ENCODE measurements around the gene NAB2. TPM values are rescaled to one million over a fixed set of nuclear protein-coding genes. Genes with fewer than 3 reads are reported as not detected.

The NAB2 gene
- total RNA-seq, 4 donors from 2014 or later: 11.8 to 48.0 (median 16.1) TPM

GRCh38 chr12:57087691-57088353 is 1.1 kb upstream of the NAB2 start:
- TF ChIP-seq, protein P1, sequence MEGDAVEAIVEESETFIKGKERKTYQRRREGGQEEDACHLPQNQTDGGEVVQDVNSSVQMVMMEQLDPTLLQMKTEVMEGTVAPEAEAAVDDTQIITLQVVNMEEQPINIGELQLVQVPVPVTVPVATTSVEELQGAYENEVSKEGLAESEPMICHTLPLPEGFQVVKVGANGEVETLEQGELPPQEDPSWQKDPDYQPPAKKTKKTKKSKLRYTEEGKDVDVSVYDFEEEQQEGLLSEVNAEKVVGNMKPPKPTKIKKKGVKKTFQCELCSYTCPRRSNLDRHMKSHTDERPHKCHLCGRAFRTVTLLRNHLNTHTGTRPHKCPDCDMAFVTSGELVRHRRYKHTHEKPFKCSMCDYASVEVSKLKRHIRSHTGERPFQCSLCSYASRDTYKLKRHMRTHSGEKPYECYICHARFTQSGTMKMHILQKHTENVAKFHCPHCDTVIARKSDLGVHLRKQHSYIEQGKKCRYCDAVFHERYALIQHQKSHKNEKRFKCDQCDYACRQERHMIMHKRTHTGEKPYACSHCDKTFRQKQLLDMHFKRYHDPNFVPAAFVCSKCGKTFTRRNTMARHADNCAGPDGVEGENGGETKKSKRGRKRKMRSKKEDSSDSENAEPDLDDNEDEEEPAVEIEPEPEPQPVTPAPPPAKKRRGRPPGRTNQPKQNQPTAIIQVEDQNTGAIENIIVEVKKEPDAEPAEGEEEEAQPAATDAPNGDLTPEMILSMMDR (IDR thresholded peaks at IDR 0.05): peak in 1 of 6 experiments; percentile 3
- peak in 1 of 2 donors; percentile 63 for TF ChIP-seq POLR2A (IDR thresholded peaks at IDR 0.05)
- Histone ChIP-seq H3K4me3 (replicated peaks in 1 of 3) (peak overlapping the region in 2 of 3 donors; percentile 80 to 85), H3K36me3 (peaks cover 9 to 14% of the 10 kb centered on the region in 2 donors), H3K4me1 (peaks cover 28 to 38% of the 10 kb centered on the region in 2 donors), H3K9me3 (no peaks in the 10 kb centered on the region), H3K27ac (peak overlapping the region; percentile 98 to 100 (median 99)), H3K27me3 (no peaks in the 10 kb centered on the region)
- DNase-seq: peak; percentile 96 to 99
- intact Hi-C loops (cut with DNase I): no loop called here
- WGBS, 2 donors: 0 to 3% methylated on average over 6 to 36 of the region's 37 CpGs

- H3K4me1 ChIP-seq: peaks cover 28 to 55% of the 10 kb centered on the region in 2 donors
- H3K27ac ChIP-seq: peak overlapping the region; percentile 82 to 93 (median 85)
- intact Hi-C loops (cut with DNase I): no loop called here
- H3K9me3 ChIP-seq: no peaks in the 10 kb centered on the region
- DNase-seq: peak; percentile 86 to 92
- H3K27me3 ChIP-seq: no peaks in the 10 kb centered on the region
- TF ChIP-seq, protein P1 (IDR thresholded peaks at IDR 0.05): no peak
- peak in 1 of 2 donors; percentile 64 for TF ChIP-seq POLR2A (IDR thresholded peaks at IDR 0.05)
- H3K36me3 ChIP-seq: peaks cover 14% of the 10 kb centered on the region in 2 donors
- peak overlapping the region; percentile 72 to 84 (median 80) for H3K4me3 ChIP-seq (replicated peaks in 1 of 3)
- 1 to 3% methylated on average over 39 to 44 of the region's 45 CpGs for WGBS, 2 donors
Observed at GRCh38 chr12:57089271-57090245, 644 bp downstream of the NAB2 start.

- no peak for DNase-seq
- Histone ChIP-seq H3K27ac (peak overlapping the region; percentile 82 to 93 (median 85)), H3K4me3 (replicated peaks in 1 of 3) (peak overlapping the region in 1 of 3 donors; percentile 80), H3K4me1 (peaks cover 28 to 54% of the 10 kb centered on the region in 2 donors), H3K27me3 (no peaks in the 10 kb centered on the region), H3K36me3 (peaks cover 23% of the 10 kb centered on the region in 2 donors), H3K9me3 (no peaks in the 10 kb centered on the region)
- WGBS, 2 donors: 55 to 65% methylated on average over 6 of the region's 6 CpGs
- TF ChIP-seq, protein P1 (IDR thresholded peaks at IDR 0.05): no peak
- no peak for TF ChIP-seq POLR2A (IDR thresholded peaks at IDR 0.05)
- intact Hi-C loops (cut with DNase I): no loop called here
Observed at GRCh38 chr12:57090490-57090889, 1.6 kb downstream of the NAB2 start.

DNA sequence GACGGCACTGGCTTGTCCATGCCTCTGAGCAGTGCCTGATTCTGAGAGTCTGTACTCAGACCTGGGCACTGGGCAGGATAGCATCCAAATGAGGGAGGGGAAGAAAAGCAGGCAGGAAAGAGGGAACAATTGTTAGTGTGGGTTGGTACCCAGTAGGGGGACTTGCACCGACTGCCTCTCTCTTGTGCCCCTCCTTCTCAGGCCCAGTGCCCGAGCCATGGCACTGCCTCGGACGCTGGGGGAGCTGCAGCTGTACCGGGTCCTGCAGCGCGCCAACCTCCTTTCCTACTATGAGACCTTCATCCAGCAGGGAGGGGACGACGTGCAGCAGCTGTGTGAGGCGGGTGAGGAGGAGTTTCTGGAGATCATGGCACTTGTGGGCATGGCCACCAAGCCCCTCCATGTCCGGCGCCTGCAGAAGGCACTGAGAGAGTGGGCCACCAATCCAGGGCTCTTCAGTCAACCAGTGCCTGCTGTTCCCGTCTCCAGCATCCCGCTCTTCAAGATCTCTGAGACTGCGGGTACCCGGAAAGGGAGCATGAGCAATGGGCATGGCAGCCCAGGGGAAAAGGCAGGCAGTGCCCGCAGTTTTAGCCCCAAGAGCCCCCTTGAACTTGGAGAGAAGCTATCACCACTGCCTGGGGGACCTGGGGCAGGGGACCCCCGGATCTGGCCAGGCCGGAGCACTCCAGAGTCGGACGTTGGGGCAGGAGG is 2.2 kb downstream of the NAB2 start:
- peaks cover 25 to 48% of the 10 kb centered on the region in 2 donors for H3K4me1 ChIP-seq
- no peak for TF ChIP-seq POLR2A (IDR thresholded peaks at IDR 0.05)
- TF ChIP-seq, protein P1 (IDR thresholded peaks at IDR 0.05): no peak
- H3K4me3 ChIP-seq (replicated peaks in 1 of 3): peak overlapping the region in 1 of 3 donors; percentile 80
- intact Hi-C loops (cut with DNase I): no loop called here
- 66 to 75% methylated on average over 20 to 22 of the region's 22 CpGs for WGBS, 2 donors
- H3K36me3 ChIP-seq: peaks cover 27 to 29% of the 10 kb centered on the region in 2 donors
- no peak for DNase-seq
- H3K9me3 ChIP-seq: no peaks in the 10 kb centered on the region
- no peaks in the 10 kb centered on the region for H3K27me3 ChIP-seq
- H3K27ac ChIP-seq: peak overlapping the region in 2 of 3 donors; percentile 82 to 93

Data from thyroid gland (tissue), 4 donors.